ENCODE results near the gene ETFB. TPM values are rescaled to one million over a fixed set of nuclear protein-coding genes. Genes with fewer than 3 reads are reported as not detected.
A peak's percentile ranks its signal among the peaks of the same experiment; 100 is the strongest.

ETFB gene
- total RNA-seq, 2 donors from 2014 or later, result 54.3 to 77.3 TPM

GRCh38 chr19:51359294-51359693, 6.9 kb downstream of the ETFB start:
- no peak for TF ChIP-seq CTCF (conservative IDR thresholded peaks at IDR 0.05)
- H3K9me3 Mint-ChIP-seq, result no peaks in the 10 kb centered on the region
- WGBS, 2 experiments (ENCODE audit: insufficient coverage in 1 of 2, insufficient read length in 1 of 2), result 90 to 100% methylated on average over 1 to 2 of the region's 4 CpGs
- Histone ChIP-seq H3K4me3 (ENCODE audit: low read length) (no peak overlapping the region), H3K27me3 (ENCODE audit: control insufficient read depth, insufficient read depth, low read length, poor library complexity, severe bottlenecking) (no peaks in the 10 kb centered on the region), H3K9me3 (ENCODE audit: control insufficient read depth, low read length) (no peaks in the 10 kb centered on the region), H3K4me1 (ENCODE audit: control insufficient read depth, insufficient read depth, low read length) (peaks cover 8% of the 10 kb centered on the region), H3K9ac (ENCODE audit: extremely low read depth, low read length, poor library complexity, severe bottlenecking) (no peak overlapping the region), H3K36me3 (ENCODE audit: control insufficient read depth, insufficient read depth, low read length) (no peaks in the 10 kb centered on the region), H3K27ac (ENCODE audit: low read depth, low read length) (no peak overlapping the region)
- peaks cover 37% of the 10 kb centered on the region for H3K4me1 Mint-ChIP-seq
- no peak overlapping the region for H3K4me3 Mint-ChIP-seq
- H3K27me3 Mint-ChIP-seq (ENCODE audit: insufficient read depth), result no peaks in the 10 kb centered on the region
- H3K27ac Mint-ChIP-seq, result peak overlapping the region; percentile 44
- H3K36me3 Mint-ChIP-seq (ENCODE audit: low read depth), result peaks cover 3% of the 10 kb centered on the region
- DNase-seq, result no peak

- no peak overlapping the region for H3K9ac ChIP-seq (ENCODE audit: extremely low read depth, low read length, poor library complexity, severe bottlenecking)
- Mint-ChIP-seq H3K4me1 (peaks cover 30% of the 10 kb centered on the region), H3K36me3 (ENCODE audit: low read depth) (peaks cover 3% of the 10 kb centered on the region), H3K4me3 (no peak overlapping the region), H3K9me3 (no peaks in the 10 kb centered on the region), H3K27me3 (ENCODE audit: insufficient read depth) (no peaks in the 10 kb centered on the region), H3K27ac (no peak overlapping the region)
- H3K9me3 ChIP-seq (ENCODE audit: control insufficient read depth, low read length), result no peaks in the 10 kb centered on the region
- DNase-seq, result peak; percentile 36
- no peaks in the 10 kb centered on the region for H3K27me3 ChIP-seq (ENCODE audit: control insufficient read depth, insufficient read depth, low read length, poor library complexity, severe bottlenecking)
- peaks cover 7% of the 10 kb centered on the region for H3K4me1 ChIP-seq (ENCODE audit: control insufficient read depth, insufficient read depth, low read length)
- no peak for TF ChIP-seq CTCF (conservative IDR thresholded peaks at IDR 0.05)
- H3K4me3 ChIP-seq (ENCODE audit: low read length), result no peak overlapping the region
- H3K36me3 ChIP-seq (ENCODE audit: control insufficient read depth, insufficient read depth, low read length), result no peaks in the 10 kb centered on the region
- H3K27ac ChIP-seq (ENCODE audit: low read depth, low read length), result no peak overlapping the region
- WGBS, 2 experiments (ENCODE audit: insufficient coverage in 1 of 2, insufficient read length in 1 of 2), result 89 to 91% methylated on average over 5 to 7 of the region's 7 CpGs
Observed at GRCh38 chr19:51357952-51358351, 8.2 kb downstream of the ETFB start.

- H3K9me3 Mint-ChIP-seq, result no peaks in the 10 kb centered on the region
- H3K27me3 Mint-ChIP-seq (ENCODE audit: insufficient read depth), result no peaks in the 10 kb centered on the region
- H3K27ac Mint-ChIP-seq, result no peak overlapping the region
- WGBS, 2 experiments (ENCODE audit: insufficient coverage in 1 of 2, insufficient read length in 1 of 2), result 93 to 98% methylated on average over 6 to 10 of the region's 10 CpGs
- H3K4me1 Mint-ChIP-seq, result peaks cover 20% of the 10 kb centered on the region
- H3K4me3 ChIP-seq (ENCODE audit: low read length), result no peak overlapping the region
- H3K27me3 ChIP-seq (ENCODE audit: control insufficient read depth, insufficient read depth, low read length, poor library complexity, severe bottlenecking), result no peaks in the 10 kb centered on the region
- H3K36me3 ChIP-seq (ENCODE audit: control insufficient read depth, insufficient read depth, low read length), result peaks cover 3% of the 10 kb centered on the region
- no peak overlapping the region for H3K4me3 Mint-ChIP-seq
- peaks cover 5% of the 10 kb centered on the region for H3K4me1 ChIP-seq (ENCODE audit: control insufficient read depth, insufficient read depth, low read length)
- peak; percentile 27 for DNase-seq
- H3K27ac ChIP-seq (ENCODE audit: low read depth, low read length), result no peak overlapping the region
- no peak overlapping the region for H3K9ac ChIP-seq (ENCODE audit: extremely low read depth, low read length, poor library complexity, severe bottlenecking)
- no peaks in the 10 kb centered on the region for H3K9me3 ChIP-seq (ENCODE audit: control insufficient read depth, low read length)
- TF ChIP-seq CTCF (conservative IDR thresholded peaks at IDR 0.05), result no peak
- H3K36me3 Mint-ChIP-seq (ENCODE audit: low read depth), result peaks cover 15% of the 10 kb centered on the region
Observed at GRCh38 chr19:51356159-51356801, 9.9 kb downstream of the ETFB start.
